Neural progenitor cell (in vitro differentiated cells): ENCODE data around the gene DHX40. TPM values are rescaled to one million over a fixed set of nuclear protein-coding genes. Genes with fewer than 3 reads are reported as not detected.
A peak's percentile ranks its signal among the peaks of the same experiment; 100 is the strongest.
"Not testable (repeated sequence)": the region's sequence is repeated elsewhere in the genome, so short reads cannot be mapped to it uniquely, and the experiment has no call there.

Source experiments
- DNase-seq: peaks from one replicate; pipeline ENCODE4 v3.0.0-alpha.2; 2016; ENCODE audit warnings: low spot score
- H2AFZ ChIP-seq: fragments of 200-600 bp; sonication (generic); replicated peaks from 2 replicates; pipeline ENCODE4 v1.6.1; 2016; ENCODE audit warnings: antibody characterized with exemption
- H3F3A ChIP-seq: fragments of 200-600 bp; sonication (generic); 2 replicates; pipeline ENCODE4 v1.6.1; 2016; ENCODE audit warnings: antibody characterized with exemption, low read depth
- H3K27ac ChIP-seq: fragments of 200-600 bp; sonication (generic); 2 replicates; pipeline ENCODE4 v1.5.1; 2016; ENCODE audit warnings: mild to moderate bottlenecking
- H3K27me3 ChIP-seq: fragments of 200-600 bp; sonication (generic); 2 replicates; pipeline ENCODE4 v1.6.1; 2016; ENCODE audit warnings: mild to moderate bottlenecking, moderate library complexity
- H3K36me3 ChIP-seq: fragments of 200-600 bp; sonication (generic); 2 replicates; pipeline ENCODE4 v1.5.1; 2016
- H3K4me1 ChIP-seq: fragments of 200-600 bp; sonication (generic); 2 replicates; pipeline ENCODE4 v1.6.1; 2016; ENCODE audit warnings: mixed run types
- H3K4me2 ChIP-seq: fragments of 200-600 bp; sonication (generic); 2 replicates; pipeline ENCODE4 v1.6.1; 2016
- H3K4me3 ChIP-seq: fragments of 200-600 bp; sonication (generic); 2 replicates; pipeline ENCODE4 v1.5.1; 2016
- H3K79me2 ChIP-seq: fragments of 200-600 bp; sonication (generic); 2 replicates; pipeline ENCODE4 v1.6.1; 2016; ENCODE audit warnings: low read depth
- H3K9ac ChIP-seq: fragments of 200-600 bp; sonication (generic); 2 replicates; pipeline ENCODE4 v1.6.1; 2016
- H3K9me3 ChIP-seq: fragments of 200-600 bp; sonication (generic); 2 replicates; pipeline ENCODE4 v1.5.1; 2016; ENCODE audit warnings: low read depth
- H4K20me1 ChIP-seq: fragments of 200-600 bp; sonication (generic); 2 replicates; pipeline ENCODE4 v1.6.1; 2016; ENCODE audit warnings: low read depth
- H3K27ac Mint-ChIP-seq: 3 replicates; pipeline ENCODE4 v1.8.0; 2021; ENCODE audit warnings: mixed read lengths
- H3K27me3 Mint-ChIP-seq: 2 replicates; pipeline ENCODE4 v1.8.0; 2022; ENCODE audit warnings: low read depth, mild to moderate bottlenecking, inconsistent platforms, moderate library complexity, mixed read lengths; ENCODE audit not compliant: insufficient read depth
- H3K36me3 Mint-ChIP-seq: 3 replicates; pipeline ENCODE4 v1.8.0; 2021; ENCODE audit warnings: mixed read lengths
- H3K4me1 Mint-ChIP-seq: 3 replicates; pipeline ENCODE4 v1.8.0; 2021; ENCODE audit warnings: mixed read lengths
- H3K4me3 Mint-ChIP-seq: 3 replicates; pipeline ENCODE4 v1.8.0; 2021; ENCODE audit warnings: mild to moderate bottlenecking, moderate library complexity, mixed read lengths
- H3K9me3 Mint-ChIP-seq: 3 replicates; pipeline ENCODE4 v1.8.0; 2020; ENCODE audit warnings: mixed read lengths
- EZH2 ChIP-seq: fragments of 200-600 bp; sonication (generic); IDR thresholded peaks from 2 replicates; pipeline ENCODE4 v1.6.1; 2017; ENCODE audit warnings: antibody characterized with exemption, mild to moderate bottlenecking, moderate library complexity
- EZH2phosphoT487 ChIP-seq: fragments of 200-600 bp; sonication (generic); IDR thresholded peaks from 2 replicates; pipeline ENCODE4 v1.6.1; 2017; ENCODE audit warnings: antibody characterized with exemption
- total RNA-seq: library from RNA; depleted of rRNA; stranded (reverse); fragments of >200 nt; gene quantifications from 2 replicates; pipeline ENCODE4 v1.2.3, GENCODE V29; 2015; ENCODE audit warnings: low replicate concordance
- TF ChIP-seq, protein P1 (sequence below): fragments of 200-600 bp; sonication (generic); IDR thresholded peaks from 2 replicates; pipeline ENCODE4 v1.5.1; 2017; ENCODE audit warnings: antibody characterized with exemption, mild to moderate bottlenecking

The DHX40 gene
- total RNA-seq, 1 donor from 2014 or later = 108 TPM

DNA sequence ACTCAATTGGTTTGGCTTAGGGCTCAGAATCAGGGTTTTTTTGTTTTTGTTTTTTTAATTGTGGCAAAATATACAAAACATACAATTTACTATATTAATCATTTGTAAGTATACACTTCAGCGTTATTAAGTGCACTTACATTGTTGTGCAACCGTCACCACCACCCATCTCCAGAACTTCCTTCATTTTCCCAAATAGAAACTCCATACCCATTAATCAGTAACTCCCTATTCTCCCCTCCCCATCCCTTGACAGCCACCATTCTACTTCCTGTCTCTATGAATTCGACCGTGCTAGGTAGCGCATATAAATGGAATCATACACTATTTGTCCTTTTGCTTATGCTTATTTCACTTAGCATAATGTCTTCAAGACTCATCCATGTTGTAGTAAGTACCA, 45.2 kb upstream of the DHX40 start:
- H3K79me2 ChIP-seq = no peaks in the 10 kb centered on the region
- DNase-seq = no peak
- Mint-ChIP-seq H3K4me3 (no peak overlapping the region), H3K36me3 (no peaks in the 10 kb centered on the region), H3K9me3 (no peaks in the 10 kb centered on the region), H3K27me3 (peaks cover 2% of the 10 kb centered on the region), H3K27ac (no peak overlapping the region), H3K4me1 (no peaks in the 10 kb centered on the region)
- TF ChIP-seq, protein P1, sequence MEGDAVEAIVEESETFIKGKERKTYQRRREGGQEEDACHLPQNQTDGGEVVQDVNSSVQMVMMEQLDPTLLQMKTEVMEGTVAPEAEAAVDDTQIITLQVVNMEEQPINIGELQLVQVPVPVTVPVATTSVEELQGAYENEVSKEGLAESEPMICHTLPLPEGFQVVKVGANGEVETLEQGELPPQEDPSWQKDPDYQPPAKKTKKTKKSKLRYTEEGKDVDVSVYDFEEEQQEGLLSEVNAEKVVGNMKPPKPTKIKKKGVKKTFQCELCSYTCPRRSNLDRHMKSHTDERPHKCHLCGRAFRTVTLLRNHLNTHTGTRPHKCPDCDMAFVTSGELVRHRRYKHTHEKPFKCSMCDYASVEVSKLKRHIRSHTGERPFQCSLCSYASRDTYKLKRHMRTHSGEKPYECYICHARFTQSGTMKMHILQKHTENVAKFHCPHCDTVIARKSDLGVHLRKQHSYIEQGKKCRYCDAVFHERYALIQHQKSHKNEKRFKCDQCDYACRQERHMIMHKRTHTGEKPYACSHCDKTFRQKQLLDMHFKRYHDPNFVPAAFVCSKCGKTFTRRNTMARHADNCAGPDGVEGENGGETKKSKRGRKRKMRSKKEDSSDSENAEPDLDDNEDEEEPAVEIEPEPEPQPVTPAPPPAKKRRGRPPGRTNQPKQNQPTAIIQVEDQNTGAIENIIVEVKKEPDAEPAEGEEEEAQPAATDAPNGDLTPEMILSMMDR = no peak
- no peak for TF ChIP-seq EZH2
- TF ChIP-seq EZH2phosphoT487 = no peak
- H3K4me1 ChIP-seq = no peaks in the 10 kb centered on the region
- no peak overlapping the region for H3K9ac ChIP-seq
- H3K27ac ChIP-seq = no peak overlapping the region
- H2AFZ ChIP-seq = no peak overlapping the region
- H3K36me3 ChIP-seq = no peaks in the 10 kb centered on the region
- H3K4me2 ChIP-seq = no peak overlapping the region
- no peaks in the 10 kb centered on the region for H3K9me3 ChIP-seq
- no peaks in the 10 kb centered on the region for H3K27me3 ChIP-seq
- H3K4me3 ChIP-seq = no peak overlapping the region
- no peaks in the 10 kb centered on the region for H3F3A ChIP-seq
- no peaks in the 10 kb centered on the region for H4K20me1 ChIP-seq

DNA sequence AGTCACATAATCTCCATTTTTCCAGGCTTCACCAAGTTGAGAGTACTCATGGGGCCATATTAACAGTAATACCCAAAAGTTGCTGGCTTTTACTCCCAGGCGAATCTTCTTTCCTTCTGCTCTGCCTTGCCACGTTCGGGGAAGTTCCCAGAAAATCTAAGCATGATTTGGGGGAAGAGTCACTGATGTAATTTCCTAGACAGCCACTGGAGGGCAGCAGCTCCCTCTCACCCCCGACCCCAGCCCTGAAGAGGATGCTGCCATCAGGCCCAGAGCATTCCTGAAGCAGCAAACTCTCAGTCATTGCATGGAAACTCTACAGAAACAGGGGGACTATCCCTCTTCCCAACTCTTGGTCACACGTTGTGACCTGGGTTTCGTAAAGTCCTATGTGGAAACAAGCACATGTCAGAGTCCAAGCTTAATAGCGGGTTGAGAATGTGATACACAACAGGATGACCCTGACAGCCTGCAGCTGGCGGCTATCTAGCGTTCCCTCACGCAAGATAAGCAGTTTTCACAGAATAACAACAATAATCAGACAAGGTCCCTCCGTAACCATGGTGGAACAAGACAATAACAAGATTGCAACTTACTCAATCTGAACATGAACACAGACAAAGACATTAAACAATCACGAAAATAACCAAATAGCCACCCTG, 43.8 kb upstream of the DHX40 start:
- no peak overlapping the region for H3K27ac ChIP-seq
- Mint-ChIP-seq H3K9me3 (no peaks in the 10 kb centered on the region), H3K36me3 (no peaks in the 10 kb centered on the region), H3K27ac (no peak overlapping the region), H3K4me1 (no peaks in the 10 kb centered on the region), H3K27me3 (no peaks in the 10 kb centered on the region), H3K4me3 (no peak overlapping the region)
- no peaks in the 10 kb centered on the region for H3K36me3 ChIP-seq
- no peaks in the 10 kb centered on the region for H3K27me3 ChIP-seq
- no peak overlapping the region for H3K4me2 ChIP-seq
- DNase-seq = peak; percentile 73
- TF ChIP-seq, protein P1 = peak; percentile 92
- no peak for TF ChIP-seq EZH2
- H3K9ac ChIP-seq = no peak overlapping the region
- H3K4me3 ChIP-seq = no peak overlapping the region
- H3F3A ChIP-seq = no peaks in the 10 kb centered on the region
- H3K79me2 ChIP-seq = no peaks in the 10 kb centered on the region
- H4K20me1 ChIP-seq = no peaks in the 10 kb centered on the region
- H2AFZ ChIP-seq = peak overlapping the region; percentile 85
- no peaks in the 10 kb centered on the region for H3K4me1 ChIP-seq
- H3K9me3 ChIP-seq = no peaks in the 10 kb centered on the region

DNA sequence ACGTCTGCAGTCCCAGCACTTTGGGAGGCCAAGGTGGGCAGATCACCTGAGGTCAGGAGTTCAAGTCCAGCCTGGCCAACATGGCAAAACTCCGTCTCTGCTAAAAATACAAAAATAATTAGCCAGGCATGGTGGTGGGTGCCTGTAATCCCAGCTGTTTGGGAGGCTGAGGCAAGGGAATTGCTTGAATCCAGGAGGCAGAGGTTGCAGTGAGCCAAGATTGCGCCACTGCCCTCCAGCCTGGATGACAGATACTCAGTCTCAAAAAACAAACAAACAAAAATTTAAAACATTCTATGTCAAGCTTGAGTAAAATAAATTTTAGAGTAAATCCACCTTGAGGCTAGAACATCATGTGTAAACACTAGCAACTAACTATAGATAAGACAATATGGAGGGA, 40.5 kb upstream of the DHX40 start:
- H4K20me1 ChIP-seq, H3K9ac ChIP-seq, H2AFZ ChIP-seq, H3K4me3 ChIP-seq, H3K4me1 ChIP-seq, H3K27ac ChIP-seq, H3K27me3 Mint-ChIP-seq, H3K27ac Mint-ChIP-seq, H3K36me3 ChIP-seq, H3K36me3 Mint-ChIP-seq, H3K27me3 ChIP-seq, H3K9me3 Mint-ChIP-seq, H3K9me3 ChIP-seq, H3K79me2 ChIP-seq, H3K4me1 Mint-ChIP-seq, DNase-seq, H3K4me3 Mint-ChIP-seq, H3K4me2 ChIP-seq, H3F3A ChIP-seq: not testable (repeated sequence)

DNA sequence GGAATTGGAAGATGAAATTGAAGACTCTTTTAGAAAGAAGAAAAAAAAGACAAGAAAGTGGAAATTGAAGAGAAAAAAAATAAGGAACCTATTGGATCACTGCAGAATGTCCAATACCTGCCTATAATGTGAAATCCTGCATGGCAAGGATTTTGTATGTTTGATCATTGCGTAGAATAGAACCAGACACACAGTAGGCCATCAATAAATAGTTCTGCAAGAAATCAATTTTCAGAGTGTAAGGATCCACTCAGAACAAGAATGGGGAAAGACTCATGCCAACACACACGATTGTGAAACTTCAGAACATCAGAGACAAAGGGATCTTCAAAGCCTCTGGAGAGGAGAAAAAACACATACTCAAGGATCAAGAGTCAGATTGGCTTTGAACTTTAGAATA, 39.7 kb upstream of the DHX40 start:
- H3K27me3 Mint-ChIP-seq = no peaks in the 10 kb centered on the region
- Histone ChIP-seq H3K9me3 (no peaks in the 10 kb centered on the region), H3K4me2 (no peak overlapping the region), H3K27ac (no peak overlapping the region), H3K27me3 (no peaks in the 10 kb centered on the region), H3K9ac (no peak overlapping the region), H2AFZ (no peak overlapping the region), H4K20me1 (no peaks in the 10 kb centered on the region), H3K36me3 (no peaks in the 10 kb centered on the region), H3K4me3 (no peak overlapping the region), H3F3A (no peaks in the 10 kb centered on the region), H3K4me1 (no peaks in the 10 kb centered on the region), H3K79me2 (no peaks in the 10 kb centered on the region)
- no peak overlapping the region for H3K27ac Mint-ChIP-seq
- H3K9me3 Mint-ChIP-seq = no peaks in the 10 kb centered on the region
- no peaks in the 10 kb centered on the region for H3K4me1 Mint-ChIP-seq
- H3K4me3 Mint-ChIP-seq = no peak overlapping the region
- H3K36me3 Mint-ChIP-seq = no peaks in the 10 kb centered on the region
- TF ChIP-seq EZH2phosphoT487 = no peak
- TF ChIP-seq EZH2 = no peak
- TF ChIP-seq, protein P1 = no peak
- DNase-seq = no peak
